Neural cell (in vitro differentiated cells): ENCODE measurements around the gene TMEM59.
A peak's percentile ranks its signal among the peaks of the same experiment; 100 is the strongest.

Experiments
- CTCF ChIP-seq: fragments of 450-650 bp; IDR thresholded peaks from 2 replicates; pipeline ENCODE4 v1.5.1; 2014; ENCODE audit warnings: antibody characterized with exemption, mild to moderate bottlenecking, moderate library complexity; ENCODE audit not compliant: poor library complexity, severe bottlenecking
- EP300 ChIP-seq: fragments of 450-650 bp; conservative IDR thresholded peaks from 2 replicates; pipeline ENCODE4 v1.6.1; 2014; ENCODE audit warnings: antibody characterized with exemption, mild to moderate bottlenecking, moderate library complexity; ENCODE audit not compliant: poor library complexity, severe bottlenecking
- EZH2 ChIP-seq: fragments of 200-600, 300-800 bp; shearing (Covaris generic), sonication (generic); IDR thresholded peaks from 2 replicates; pipeline ENCODE4 v1.6.1; 2014; ENCODE audit warnings: antibody characterized with exemption, low read length, borderline replicate concordance, mild to moderate bottlenecking; ENCODE audit not compliant: insufficient read depth, poor library complexity, severe bottlenecking
- MXI1 ChIP-seq: fragments of 450-650 bp; conservative IDR thresholded peaks from 2 replicates; pipeline ENCODE4 v1.6.1; 2014; ENCODE audit warnings: antibody characterized with exemption, mild to moderate bottlenecking; ENCODE audit not compliant: poor library complexity, severe bottlenecking
- POLR2AphosphoS5 ChIP-seq: IDR thresholded peaks from 2 replicates; pipeline ENCODE4 v1.6.1; 2012
- RAD21 ChIP-seq: fragments of 450-650 bp; conservative IDR thresholded peaks from 2 replicates; pipeline ENCODE4 v1.6.1; 2014; ENCODE audit warnings: antibody characterized with exemption, mild to moderate bottlenecking, moderate library complexity
- REST ChIP-seq: IDR thresholded peaks from 2 replicates; pipeline ENCODE4 v1.6.1; 2012; ENCODE audit warnings: borderline replicate concordance

- TF ChIP-seq CTCF (peak; percentile 37), REST (peak; percentile 70), EP300 (peak; percentile 57), EZH2 (no peak), RAD21 (no peak), POLR2AphosphoS5 (peak; percentile 86), MXI1 (peak; percentile 77)
These were observed at the start of gene TMEM59, which contains the start of gene TCEANC2 for GRCh38 chr1:54052934-54053744.
